Neural cell (in vitro differentiated cells): ENCODE measurements around the gene ANTXR1.

Source experiments
- POLR2AphosphoS5 ChIP-seq: IDR thresholded peaks from 2 replicates; pipeline ENCODE4 v1.6.1; 2012
- TF ChIP-seq, protein P1 (sequence below): fragments of 450-650 bp; IDR thresholded peaks from 2 replicates; pipeline ENCODE4 v1.5.1; 2014; ENCODE audit warnings: antibody characterized with exemption, mild to moderate bottlenecking, moderate library complexity; ENCODE audit not compliant: poor library complexity, severe bottlenecking
- TF ChIP-seq, protein P2 (sequence below): IDR thresholded peaks from 2 replicates; pipeline ENCODE4 v1.6.1; 2012; ENCODE audit warnings: borderline replicate concordance

DNA sequence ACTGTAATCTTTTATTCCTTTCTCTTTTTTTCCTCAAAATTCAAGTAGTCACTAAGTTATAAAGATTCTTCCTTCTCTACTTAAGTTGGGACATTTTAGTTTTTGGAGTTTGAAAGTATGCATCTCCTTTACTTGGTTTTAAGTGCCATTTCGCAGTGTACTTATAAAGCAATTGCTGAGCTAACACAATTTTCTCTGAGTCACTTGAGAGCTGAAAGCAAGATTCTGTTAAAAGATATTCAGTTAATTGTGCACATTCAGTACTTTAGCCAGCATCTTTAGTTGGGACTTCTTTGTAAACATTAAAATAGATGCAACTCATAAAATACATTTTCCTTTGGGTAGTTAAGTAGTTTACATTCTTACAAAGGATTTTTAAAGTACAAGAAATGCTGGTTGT is 238.0 kb downstream of the ANTXR1 start:
- TF ChIP-seq, protein P1, sequence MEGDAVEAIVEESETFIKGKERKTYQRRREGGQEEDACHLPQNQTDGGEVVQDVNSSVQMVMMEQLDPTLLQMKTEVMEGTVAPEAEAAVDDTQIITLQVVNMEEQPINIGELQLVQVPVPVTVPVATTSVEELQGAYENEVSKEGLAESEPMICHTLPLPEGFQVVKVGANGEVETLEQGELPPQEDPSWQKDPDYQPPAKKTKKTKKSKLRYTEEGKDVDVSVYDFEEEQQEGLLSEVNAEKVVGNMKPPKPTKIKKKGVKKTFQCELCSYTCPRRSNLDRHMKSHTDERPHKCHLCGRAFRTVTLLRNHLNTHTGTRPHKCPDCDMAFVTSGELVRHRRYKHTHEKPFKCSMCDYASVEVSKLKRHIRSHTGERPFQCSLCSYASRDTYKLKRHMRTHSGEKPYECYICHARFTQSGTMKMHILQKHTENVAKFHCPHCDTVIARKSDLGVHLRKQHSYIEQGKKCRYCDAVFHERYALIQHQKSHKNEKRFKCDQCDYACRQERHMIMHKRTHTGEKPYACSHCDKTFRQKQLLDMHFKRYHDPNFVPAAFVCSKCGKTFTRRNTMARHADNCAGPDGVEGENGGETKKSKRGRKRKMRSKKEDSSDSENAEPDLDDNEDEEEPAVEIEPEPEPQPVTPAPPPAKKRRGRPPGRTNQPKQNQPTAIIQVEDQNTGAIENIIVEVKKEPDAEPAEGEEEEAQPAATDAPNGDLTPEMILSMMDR, result no peak
- TF ChIP-seq POLR2AphosphoS5, result no peak
- TF ChIP-seq, protein P2, sequence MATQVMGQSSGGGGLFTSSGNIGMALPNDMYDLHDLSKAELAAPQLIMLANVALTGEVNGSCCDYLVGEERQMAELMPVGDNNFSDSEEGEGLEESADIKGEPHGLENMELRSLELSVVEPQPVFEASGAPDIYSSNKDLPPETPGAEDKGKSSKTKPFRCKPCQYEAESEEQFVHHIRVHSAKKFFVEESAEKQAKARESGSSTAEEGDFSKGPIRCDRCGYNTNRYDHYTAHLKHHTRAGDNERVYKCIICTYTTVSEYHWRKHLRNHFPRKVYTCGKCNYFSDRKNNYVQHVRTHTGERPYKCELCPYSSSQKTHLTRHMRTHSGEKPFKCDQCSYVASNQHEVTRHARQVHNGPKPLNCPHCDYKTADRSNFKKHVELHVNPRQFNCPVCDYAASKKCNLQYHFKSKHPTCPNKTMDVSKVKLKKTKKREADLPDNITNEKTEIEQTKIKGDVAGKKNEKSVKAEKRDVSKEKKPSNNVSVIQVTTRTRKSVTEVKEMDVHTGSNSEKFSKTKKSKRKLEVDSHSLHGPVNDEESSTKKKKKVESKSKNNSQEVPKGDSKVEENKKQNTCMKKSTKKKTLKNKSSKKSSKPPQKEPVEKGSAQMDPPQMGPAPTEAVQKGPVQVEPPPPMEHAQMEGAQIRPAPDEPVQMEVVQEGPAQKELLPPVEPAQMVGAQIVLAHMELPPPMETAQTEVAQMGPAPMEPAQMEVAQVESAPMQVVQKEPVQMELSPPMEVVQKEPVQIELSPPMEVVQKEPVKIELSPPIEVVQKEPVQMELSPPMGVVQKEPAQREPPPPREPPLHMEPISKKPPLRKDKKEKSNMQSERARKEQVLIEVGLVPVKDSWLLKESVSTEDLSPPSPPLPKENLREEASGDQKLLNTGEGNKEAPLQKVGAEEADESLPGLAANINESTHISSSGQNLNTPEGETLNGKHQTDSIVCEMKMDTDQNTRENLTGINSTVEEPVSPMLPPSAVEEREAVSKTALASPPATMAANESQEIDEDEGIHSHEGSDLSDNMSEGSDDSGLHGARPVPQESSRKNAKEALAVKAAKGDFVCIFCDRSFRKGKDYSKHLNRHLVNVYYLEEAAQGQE, result no peak
